Ectodermal cell (in vitro differentiated cells): ENCODE results near the gene TMEM106C.

Experiments used
- H3K27ac ChIP-seq: 2 replicates; pipeline ENCODE4 v1.7.0; 2013; ENCODE audit warnings: mild to moderate bottlenecking, low read depth, low read length; ENCODE audit not compliant: insufficient read depth, poor library complexity, severe bottlenecking
- H3K27me3 ChIP-seq: 2 replicates; pipeline ENCODE4 v1.7.0; 2013; ENCODE audit warnings: mild to moderate bottlenecking, low read length; ENCODE audit not compliant: insufficient read depth, control insufficient read depth, poor library complexity, severe bottlenecking
- H3K36me3 ChIP-seq: one replicate; pipeline ENCODE4 v1.7.0; 2013; ENCODE audit warnings: low read length; ENCODE audit not compliant: control insufficient read depth, insufficient read depth
- H3K4me1 ChIP-seq: one replicate; pipeline ENCODE4 v1.7.0; 2013; ENCODE audit warnings: low read length; ENCODE audit not compliant: control insufficient read depth, insufficient read depth
- H3K4me3 ChIP-seq: 2 replicates; pipeline ENCODE4 v1.7.0; 2013; ENCODE audit warnings: low read depth, low read length, control low read depth; ENCODE audit not compliant: insufficient read depth
- H3K9me3 ChIP-seq: 2 replicates; pipeline ENCODE4 v1.7.0; 2013; ENCODE audit warnings: mild to moderate bottlenecking, low read length, moderate library complexity; ENCODE audit not compliant: control insufficient read depth
- WGBS, 2 experiments: methylation state at CpG; one replicate each; pipeline ENCODE4 v1.1.7; 2013; ENCODE audit warnings: missing lambda C conversion rate in 2 of 2; 5-methylcytosine and 5-hydroxymethylcytosine counted together

Gene TMEM106C

DNA sequence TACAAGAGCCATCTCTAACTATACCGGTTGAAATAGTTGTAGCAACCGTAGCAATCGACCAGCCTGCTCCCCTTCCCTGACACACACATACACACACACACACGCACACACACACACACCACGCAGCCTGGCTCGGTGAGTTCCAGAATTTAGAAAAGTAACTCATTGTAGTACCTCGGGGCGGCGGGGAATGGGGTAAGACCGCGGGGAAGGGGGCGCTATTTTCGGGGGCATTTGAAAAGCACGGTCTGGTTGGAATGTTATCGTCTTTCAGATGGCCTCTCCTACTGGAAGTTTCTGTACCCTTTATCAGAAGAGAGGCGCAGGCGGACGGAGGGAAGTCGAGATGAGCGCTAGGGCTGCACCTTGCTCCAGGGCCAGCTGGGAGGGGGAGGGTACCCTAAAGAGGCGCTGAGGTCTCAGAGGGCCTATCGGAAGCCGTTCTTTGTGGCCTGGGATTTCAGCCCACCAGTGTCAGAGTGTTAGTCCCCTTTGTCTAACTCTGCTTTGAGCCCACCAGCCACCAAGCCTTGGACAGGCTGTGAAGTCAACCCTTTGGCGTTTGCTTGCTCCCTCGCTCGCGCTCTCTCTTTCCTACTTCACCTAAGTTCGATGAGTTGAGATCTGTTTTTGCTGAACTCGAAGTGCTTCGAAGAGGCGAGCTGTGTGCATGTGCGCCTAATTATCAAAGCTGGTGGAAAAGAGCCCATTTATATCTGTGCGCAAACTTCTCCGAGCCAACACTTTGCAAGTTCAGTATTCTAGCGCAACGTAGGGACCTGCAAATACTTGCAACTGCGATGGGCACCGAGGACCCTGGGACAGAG lies 40.0 kb downstream of the TMEM106C start:
- Histone ChIP-seq H3K9me3 (no peaks in the 10 kb centered on the region), H3K36me3 (no peaks in the 10 kb centered on the region), H3K27ac (peak overlapping the region; percentile 62), H3K4me3 (peak overlapping the region; percentile 72), H3K4me1 (peaks cover 30% of the 10 kb centered on the region), H3K27me3 (peaks cover 83% of the 10 kb centered on the region)
- WGBS, 2 experiments = 6% methylated on average over 38 of the region's 38 CpGs

DNA sequence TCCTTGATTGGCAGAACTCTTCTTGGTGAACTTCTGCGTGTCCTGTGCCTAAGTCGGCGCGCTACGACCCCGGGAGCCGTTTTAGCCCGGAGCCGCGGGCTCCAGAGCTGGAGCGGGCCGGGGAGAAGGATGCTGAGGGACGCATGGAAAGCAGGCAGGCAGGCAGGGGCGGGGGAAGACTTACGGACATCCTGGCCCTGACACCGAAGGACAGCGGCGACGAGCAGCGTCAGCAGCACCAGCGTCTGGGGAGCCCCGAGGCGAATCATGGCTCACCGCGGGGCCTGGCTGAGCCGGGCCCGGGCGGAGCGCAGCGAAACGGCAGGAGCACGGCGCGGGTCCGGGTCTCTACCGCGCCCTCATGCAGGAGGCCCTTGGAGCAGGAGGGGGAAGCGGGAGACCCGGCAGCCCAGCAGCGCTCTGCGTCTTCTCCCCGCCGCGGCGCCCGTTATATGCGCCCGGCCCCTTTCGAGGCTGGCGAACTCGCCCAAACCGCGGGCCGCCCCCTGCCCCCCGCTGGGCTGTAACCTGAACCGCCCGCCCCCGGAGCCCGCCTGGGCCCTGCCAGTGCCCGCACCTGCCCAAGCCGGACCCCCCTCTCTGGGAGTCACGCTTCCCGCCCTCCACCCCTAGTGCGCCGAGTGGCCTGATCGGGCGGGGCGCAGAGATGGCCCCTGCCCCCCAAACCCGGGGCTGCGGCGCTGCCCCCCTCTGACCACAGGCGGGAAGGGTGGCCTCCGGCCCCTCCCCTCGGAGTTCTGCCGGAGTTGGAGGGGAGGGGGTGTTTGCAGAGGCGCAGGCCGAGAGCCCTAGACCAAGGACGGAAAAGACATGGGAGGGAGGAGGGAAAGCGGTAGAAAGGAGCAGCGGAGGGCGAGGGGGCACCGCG lies 40.9 kb downstream of the TMEM106C start, which contains the start of gene COL2A1:
TSS of gene COL2A1 (minus strand) at position 424 of the 889 bp plus-strand sequence. CDS start at position 269, 155 bp downstream.
- Histone ChIP-seq H3K27ac (peak within 1 kb of the TSS; percentile 62), H3K27me3 (peaks cover 85% of the 10 kb centered on the region), H3K4me3 (peak within 1 kb of the TSS; percentile 72), H3K9me3 (no peaks in the 10 kb centered on the region), H3K36me3 (no peaks in the 10 kb centered on the region), H3K4me1 (peaks cover 29% of the 10 kb centered on the region)
- WGBS, 2 experiments = 1% methylated on average over 83 of the region's 83 CpGs

DNA sequence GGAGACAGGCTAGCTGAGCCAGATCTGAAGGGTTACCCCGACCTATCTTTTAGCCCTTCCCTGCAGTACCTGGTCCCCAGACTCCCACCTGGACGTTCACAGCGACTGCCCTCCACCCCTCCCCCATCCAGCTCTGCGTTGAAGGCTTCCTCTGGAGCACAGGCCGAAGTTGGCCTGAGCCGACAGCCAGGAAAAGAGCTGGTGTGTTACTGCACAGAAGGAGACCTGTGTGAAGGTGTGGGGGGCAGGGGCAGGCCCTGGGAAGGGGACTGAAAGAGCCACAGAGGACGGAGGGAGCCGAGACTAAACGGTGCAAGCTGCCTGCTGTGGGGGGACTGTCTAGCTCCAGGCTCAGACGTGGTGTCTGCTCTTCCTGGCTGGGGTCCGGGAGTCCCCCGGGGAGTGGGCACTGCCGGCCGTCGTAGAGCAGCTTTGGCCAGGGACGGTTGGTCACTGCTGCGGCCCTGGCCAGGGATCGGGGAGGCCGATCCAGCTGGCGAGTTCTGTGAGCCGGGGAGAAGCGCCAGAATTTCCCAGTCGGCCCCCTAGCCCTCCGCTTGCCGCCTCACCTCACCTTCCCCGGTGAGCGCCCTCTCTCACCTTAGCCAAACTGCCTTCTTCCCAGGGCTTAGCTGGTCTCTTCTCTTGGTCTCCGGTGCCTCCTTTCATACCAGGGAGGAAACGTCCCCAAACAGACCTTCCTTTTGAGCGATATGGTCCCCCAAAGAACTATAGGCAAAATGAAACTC lies 41.8 kb downstream of the TMEM106C start:
- Histone ChIP-seq H3K4me3 (peak overlapping the region; percentile 72), H3K4me1 (peaks cover 27% of the 10 kb centered on the region), H3K36me3 (no peaks in the 10 kb centered on the region), H3K27me3 (peaks cover 85% of the 10 kb centered on the region), H3K9me3 (no peaks in the 10 kb centered on the region), H3K27ac (no peak overlapping the region)
- WGBS, 2 experiments = 3% methylated on average over 30 of the region's 30 CpGs

DNA sequence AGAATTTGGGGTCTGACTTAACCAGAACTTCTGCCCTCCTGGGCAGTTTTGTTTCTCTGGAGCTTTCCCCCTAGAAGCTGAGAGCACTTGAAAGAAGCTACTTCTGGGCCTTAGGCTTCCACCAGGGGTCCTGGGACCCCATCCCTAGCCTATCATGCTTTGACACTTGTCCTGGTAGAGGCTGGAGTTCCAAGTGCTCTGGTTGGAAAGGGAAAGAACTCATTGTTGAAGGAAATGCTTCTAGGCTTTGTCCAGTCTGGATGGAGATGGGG lies 42.3 kb downstream of the TMEM106C start:
- H3K4me1 ChIP-seq = peaks cover 22% of the 10 kb centered on the region
- no peaks in the 10 kb centered on the region for H3K36me3 ChIP-seq
- peak overlapping the region; percentile 72 for H3K4me3 ChIP-seq
- H3K27me3 ChIP-seq = peaks cover 87% of the 10 kb centered on the region
- no peaks in the 10 kb centered on the region for H3K9me3 ChIP-seq
- no peak overlapping the region for H3K27ac ChIP-seq

DNA sequence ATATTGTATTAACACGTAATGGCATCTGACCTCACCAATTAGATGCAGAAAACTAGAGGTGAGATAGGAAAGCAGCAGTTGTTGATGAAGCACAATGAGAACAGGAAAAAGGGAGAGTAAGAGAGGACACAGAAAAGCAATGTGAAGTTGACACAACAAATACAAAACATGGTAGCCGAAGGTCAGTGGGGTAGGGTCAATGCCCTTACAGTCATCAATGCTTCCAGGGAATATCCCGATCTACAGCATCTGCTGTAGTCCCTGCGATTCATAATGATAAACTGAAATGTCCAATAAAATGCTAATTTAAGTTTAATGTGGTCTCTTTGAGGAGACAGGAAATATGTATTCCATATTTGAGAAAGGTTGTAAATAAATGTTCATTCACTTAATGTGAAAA lies 43.8 kb downstream of the TMEM106C start:
- H3K4me1 ChIP-seq = peaks cover 16% of the 10 kb centered on the region
- WGBS, 2 experiments = 84 to 93% methylated on average over 4 of the region's 4 CpGs
- peaks cover 100% of the 10 kb centered on the region for H3K27me3 ChIP-seq
- H3K9me3 ChIP-seq = no peaks in the 10 kb centered on the region
- no peak overlapping the region for H3K4me3 ChIP-seq
- H3K27ac ChIP-seq = no peak overlapping the region
- H3K36me3 ChIP-seq = no peaks in the 10 kb centered on the region

DNA sequence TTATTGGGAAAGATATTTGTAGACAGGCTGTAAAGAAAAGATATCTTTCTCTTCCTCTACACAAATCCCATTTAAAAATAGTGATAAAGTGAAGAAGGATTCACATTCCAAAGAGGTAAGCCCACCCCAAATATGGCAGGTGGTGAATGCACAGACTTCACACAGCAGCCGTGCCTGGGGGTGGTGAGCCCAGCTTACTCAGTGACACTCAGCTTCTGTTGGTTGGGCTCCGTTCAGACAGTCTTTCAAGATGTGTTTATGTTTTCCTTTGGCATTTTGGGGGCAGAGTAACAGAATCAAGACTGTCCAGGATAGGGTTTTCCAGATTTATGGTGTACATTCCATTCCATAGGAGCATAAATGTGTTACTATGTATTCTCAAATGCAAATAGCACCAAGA lies 45.0 kb downstream of the TMEM106C start:
- Histone ChIP-seq H3K4me1 (peaks cover 16% of the 10 kb centered on the region), H3K36me3 (no peaks in the 10 kb centered on the region), H3K4me3 (no peak overlapping the region), H3K27ac (no peak overlapping the region), H3K27me3 (peaks cover 100% of the 10 kb centered on the region), H3K9me3 (no peaks in the 10 kb centered on the region)
- 29 to 34% methylated on average over 2 of the region's 2 CpGs for WGBS, 2 experiments

DNA sequence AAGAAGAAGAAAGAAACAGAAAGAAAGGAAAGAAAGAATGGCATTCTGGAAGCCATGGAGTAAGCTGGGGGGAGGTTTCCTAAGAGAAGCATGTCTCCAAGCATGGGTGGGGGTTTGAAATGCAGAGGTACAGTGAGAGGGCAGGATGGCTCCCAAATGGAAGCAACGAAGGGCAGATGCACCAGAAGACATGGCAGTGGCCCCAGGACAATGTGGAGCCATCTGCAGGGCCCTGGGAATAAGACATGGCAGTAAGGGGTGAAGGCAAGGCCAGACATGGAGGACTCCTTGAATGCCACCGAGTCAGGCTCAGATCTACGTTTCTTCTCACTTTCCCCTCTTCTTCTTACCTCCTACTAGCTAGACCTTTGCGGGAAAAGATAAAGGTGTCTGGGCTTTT lies 45.6 kb downstream of the TMEM106C start:
- Histone ChIP-seq H3K4me3 (no peak overlapping the region), H3K27ac (no peak overlapping the region), H3K4me1 (peaks cover 16% of the 10 kb centered on the region), H3K27me3 (peaks cover 100% of the 10 kb centered on the region), H3K9me3 (no peaks in the 10 kb centered on the region), H3K36me3 (no peaks in the 10 kb centered on the region)
- WGBS, 2 experiments = 57 to 64% methylated on average over 3 of the region's 4 CpGs

DNA sequence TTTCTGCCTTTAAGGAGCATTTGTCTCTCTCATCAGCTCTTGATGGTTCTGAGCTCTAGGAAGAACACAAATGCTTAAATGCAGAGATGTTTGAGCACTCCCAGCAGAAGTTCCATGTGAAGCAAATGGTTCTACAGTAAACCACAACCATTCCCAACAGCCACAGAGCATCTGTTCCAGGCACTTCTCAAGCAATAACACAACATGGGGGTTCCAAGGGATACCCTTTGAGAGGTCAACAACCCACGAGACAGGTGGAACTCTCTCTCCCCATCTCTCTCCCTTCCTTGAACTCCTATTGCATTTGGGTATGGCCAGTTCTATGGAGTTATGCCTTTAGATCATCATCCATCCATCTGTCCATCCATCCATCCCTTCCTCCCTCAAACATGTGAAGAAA lies 46.1 kb downstream of the TMEM106C start:
- Histone ChIP-seq H3K4me3 (no peak overlapping the region), H3K27ac (no peak overlapping the region), H3K27me3 (peaks cover 100% of the 10 kb centered on the region), H3K36me3 (no peaks in the 10 kb centered on the region), H3K4me1 (peaks cover 16% of the 10 kb centered on the region), H3K9me3 (no peaks in the 10 kb centered on the region)
- WGBS, 2 experiments = 70 to 75% methylated on average over 1 of the region's 1 CpG

DNA sequence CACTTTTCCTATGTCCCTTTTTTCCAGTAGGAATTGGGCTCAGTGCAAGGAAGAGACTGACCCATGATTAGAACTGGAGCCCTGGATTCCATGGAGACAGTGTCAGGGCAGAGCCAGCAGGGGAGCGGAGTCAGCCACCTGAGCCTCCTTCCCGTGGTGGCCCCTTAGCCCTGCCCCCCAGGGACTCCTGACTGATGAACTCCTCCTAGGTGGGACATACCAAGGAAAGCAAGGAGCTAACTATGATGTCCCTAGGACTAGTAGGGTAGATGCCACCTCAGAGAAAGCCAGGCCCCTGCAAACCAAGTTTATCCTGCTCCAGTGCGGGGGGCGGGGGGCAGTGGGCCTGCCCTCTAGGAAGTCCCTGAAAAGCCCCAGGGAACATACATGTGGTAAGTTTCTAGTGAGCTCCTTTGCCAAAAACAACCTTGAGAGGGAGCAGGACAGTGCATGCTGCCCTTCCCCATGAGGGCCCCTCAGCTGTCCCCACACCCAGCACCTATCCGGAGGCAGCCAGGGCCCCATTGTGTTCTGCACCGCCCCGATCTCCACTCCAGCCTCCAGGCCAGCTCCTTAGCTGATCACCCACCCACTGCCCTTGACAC lies 47.1 kb downstream of the TMEM106C start:
- H3K9me3 ChIP-seq = no peaks in the 10 kb centered on the region
- H3K27me3 ChIP-seq = peaks cover 100% of the 10 kb centered on the region
- no peak overlapping the region for H3K4me3 ChIP-seq
- no peak overlapping the region for H3K27ac ChIP-seq
- H3K4me1 ChIP-seq = peaks cover 9% of the 10 kb centered on the region
- 43 to 45% methylated on average over 7 of the region's 7 CpGs for WGBS, 2 experiments
- H3K36me3 ChIP-seq = no peaks in the 10 kb centered on the region
